HT-29 (cell line): Measurements from ENCODE around the gene XDH. TPM values are rescaled to one million over a fixed set of nuclear protein-coding genes. Genes with fewer than 3 reads are reported as not detected.

Experiments used
- total RNA-seq: library from RNA; depleted of rRNA; stranded (reverse); fragments of >200 nt; shearing (Covaris generic); gene quantifications from 2 replicates; pipeline ENCODE4 v1.2.3, GENCODE V29; 2014; rRNA removed

The XDH gene
- total RNA-seq, 1 experiment from 2014 or later = 0.28 TPM

Other genes with a start within 250 kb of the XDH start
- not detected in 2 replicates for gene CAPN14, start 197.2 kb downstream of the XDH start, total RNA-seq
- not detected in 2 replicates for gene EHD3, start 180.6 kb downstream of the XDH start, total RNA-seq
- gene SRD5A2, start 166.2 kb upstream of the XDH start, total RNA-seq = not detected in 2 replicates